ENCODE results near the gene SYT6.

SYT6 gene, protein sequence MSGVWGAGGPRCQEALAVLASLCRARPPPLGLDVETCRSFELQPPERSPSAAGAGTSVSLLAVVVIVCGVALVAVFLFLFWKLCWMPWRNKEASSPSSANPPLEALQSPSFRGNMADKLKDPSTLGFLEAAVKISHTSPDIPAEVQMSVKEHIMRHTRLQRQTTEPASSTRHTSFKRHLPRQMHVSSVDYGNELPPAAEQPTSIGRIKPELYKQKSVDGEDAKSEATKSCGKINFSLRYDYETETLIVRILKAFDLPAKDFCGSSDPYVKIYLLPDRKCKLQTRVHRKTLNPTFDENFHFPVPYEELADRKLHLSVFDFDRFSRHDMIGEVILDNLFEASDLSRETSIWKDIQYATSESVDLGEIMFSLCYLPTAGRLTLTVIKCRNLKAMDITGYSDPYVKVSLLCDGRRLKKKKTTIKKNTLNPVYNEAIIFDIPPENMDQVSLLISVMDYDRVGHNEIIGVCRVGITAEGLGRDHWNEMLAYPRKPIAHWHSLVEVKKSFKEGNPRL

DNA sequence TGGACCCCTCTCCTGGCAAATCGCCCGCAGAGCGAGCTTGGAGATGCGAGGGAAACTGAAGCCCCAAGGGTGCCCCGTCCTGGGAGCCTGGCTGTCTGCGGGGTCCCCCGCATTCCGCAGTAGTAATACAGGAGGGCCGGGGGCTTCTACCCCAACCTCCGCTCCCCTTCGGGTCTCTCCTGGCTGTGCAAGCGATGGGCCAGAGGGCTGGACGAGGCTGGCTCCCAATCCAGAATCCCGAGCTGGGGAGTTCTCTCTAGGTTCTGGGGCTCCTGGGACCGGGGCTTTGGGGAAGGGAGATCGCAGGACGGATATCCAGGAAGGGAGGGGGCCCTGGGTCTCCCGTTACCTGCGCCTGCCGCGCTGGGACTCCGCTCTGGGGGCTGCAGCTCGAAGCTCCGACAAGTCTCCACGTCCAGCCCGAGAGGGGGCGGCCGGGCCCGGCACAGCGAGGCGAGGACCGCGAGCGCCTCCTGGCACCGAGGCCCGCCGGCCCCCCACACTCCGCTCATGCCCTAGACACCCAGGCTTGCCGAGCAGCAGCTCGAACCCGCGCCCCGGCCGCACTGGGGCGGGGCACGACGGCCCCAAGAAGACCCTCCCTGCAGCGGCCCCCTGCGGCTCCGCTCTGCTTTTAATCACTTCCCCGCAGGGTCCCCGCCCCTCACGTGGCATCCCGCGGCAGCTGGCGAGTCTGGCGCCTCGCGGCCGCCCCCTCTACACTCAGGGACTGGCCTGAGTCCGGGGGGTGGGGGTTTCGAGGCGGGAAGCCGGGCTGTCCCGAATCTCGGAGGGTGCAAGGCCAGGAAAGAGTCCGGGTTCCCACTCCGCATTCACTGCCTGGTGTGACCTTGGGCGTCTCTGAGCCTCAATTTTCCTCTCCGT lies at the start of gene SYT6:
Gene SYT6, minus strand, starts transcription at position 609 of the 885 bp plus-strand sequence. Its CDS starts 97 bp downstream, at position 512.
- no peak for DNase-seq

DNA sequence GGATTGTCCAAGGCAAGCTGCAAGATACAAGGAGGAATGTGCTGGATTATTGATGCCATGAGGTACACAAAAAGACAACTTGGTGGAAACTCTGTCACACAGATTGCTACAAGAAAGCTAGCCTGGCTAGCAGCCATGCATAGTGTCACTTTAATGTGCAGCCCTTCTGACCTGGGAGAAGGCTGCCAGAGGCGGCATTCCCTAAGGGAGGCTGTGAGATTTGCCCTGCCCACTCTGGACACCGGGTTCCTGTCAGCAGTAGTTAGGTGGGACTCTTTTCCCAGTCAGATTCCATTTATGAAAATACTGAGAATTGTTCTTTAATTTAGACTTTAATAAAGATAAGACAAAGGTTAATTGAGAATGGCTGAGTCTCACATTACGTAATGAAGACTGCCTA lies 47.8 kb upstream of the SYT6 start:
- no peak for DNase-seq

DNA sequence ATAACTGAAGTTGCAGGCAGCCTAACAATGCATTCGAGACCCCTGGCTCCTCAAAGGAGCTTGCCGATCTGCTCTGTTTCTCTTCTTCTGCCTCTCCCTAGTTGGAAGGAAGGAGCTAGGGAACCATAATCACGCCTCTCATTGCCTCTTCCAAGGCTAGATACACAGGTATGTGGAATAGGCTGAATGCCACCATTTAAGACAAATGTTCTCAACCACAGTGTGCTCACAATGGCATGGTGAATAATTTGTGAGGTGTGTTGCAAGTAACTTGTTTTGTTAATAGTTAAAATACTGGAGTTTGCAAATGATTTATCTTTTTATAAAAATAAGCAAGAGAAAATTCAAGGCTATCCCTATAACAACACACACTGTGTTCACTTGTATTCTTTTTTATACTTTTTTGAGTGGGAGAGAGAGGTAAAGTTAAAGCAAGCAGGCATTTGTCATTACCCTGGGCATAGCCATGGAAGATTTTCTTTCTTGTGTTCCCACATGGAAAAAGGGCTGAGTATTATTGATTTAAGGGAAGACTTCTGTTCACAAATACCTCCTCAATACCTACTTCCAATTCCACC lies 45.4 kb upstream of the SYT6 start:
- DNase-seq = no peak

DNA sequence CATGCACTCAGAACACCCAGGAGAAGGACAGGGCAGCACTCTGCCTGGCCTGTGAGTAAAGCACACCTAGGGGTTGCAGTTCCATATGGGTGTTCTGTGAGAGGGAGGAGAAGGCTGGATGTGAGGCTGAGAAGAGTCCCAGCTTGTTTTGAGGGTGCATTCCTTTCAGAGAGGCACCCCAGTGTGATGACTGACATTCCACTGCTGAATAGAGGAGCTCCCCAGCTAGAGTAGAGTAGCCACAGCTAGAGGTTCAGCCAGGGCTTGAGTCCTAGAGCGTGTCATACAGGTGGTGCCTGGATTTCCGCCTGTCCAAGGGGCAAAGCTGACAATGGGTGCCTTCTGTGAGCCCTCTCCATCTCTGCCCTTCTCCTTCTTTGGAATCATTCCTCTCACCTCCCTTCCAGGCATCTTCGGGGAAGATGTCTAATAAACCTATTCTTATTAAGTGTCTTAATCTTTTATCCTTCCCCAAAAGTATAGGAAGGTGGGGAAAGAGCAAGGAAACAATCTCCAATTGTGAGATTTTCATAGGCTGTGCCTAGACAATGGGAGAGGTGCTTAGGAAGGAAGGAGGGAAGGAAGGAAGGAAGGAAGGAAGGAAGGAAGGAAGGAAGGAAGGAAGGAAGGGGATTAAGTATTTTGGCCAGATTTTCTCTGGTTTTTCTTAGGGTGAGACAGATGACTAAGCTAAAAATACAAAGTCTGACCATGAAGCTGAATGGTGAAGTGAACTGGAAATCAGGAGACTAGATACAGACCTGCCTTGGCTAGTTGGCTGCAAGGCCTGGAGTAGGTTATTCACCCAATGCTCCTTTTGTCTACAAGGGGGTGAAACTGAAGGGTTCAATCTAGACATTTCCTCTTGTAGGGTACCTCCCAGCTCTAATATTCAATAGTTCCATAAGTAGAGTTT lies 43.6 kb upstream of the SYT6 start:
- DNase-seq = no peak

DNA sequence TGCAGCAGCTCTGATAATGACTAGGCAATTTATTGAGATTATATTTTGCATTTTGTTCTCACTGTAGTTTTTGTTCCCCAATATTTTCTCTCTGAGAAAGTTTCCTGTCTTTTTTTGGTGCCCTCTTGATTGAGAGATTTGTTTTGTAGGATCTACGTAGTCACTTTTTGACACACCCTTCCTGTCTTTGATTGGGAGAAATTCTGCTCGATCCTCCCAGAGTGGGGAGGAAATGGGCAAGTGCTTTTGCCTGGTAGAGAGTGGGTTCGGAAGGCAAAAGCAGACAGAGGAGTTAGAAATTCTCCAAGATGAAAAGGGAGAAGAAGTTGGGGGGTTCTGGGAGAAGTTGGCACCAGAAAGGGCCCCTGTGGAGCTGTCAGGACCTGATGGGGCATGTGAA lies 42.1 kb upstream of the SYT6 start:
- no peak for DNase-seq

DNA sequence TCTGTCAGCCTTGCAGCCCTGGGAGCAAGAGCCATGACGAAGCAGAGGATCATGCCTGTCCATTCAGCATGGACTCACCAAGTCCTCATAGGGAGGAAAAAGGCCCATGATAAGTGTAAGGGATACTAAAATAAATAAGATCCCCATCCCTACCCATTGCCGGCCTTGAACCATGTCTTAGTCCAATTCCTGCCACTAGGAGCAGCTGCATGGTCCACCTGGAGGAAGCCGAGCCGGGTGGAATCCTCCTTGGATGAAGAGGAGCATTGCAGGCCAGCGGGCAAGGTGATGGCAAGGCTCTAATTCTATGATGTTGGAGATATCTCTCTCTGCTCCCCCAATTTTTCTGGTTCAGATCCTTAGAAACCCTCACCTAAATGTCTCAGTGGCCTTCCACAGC lies 38.7 kb upstream of the SYT6 start:
- no peak for DNase-seq

DNA sequence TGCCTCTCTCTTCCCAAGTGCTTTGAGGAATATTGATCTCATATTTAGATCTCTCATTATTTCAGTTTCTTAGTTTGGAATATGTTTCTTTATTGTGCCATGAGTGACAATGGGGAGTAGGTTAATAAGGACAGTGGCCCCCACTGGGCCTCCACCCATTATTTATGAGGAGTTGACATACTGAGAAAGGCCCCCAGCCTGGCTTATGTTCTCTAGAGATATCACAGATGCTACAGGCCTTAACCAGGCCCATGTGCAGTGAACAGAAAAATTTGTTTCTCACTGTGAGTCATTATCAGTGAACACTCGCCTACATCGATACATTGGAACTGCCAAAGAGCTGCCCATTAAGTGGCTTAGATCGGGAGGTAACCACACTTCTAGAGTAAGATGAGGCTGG lies 35.7 kb upstream of the SYT6 start:
- no peak for DNase-seq

DNA sequence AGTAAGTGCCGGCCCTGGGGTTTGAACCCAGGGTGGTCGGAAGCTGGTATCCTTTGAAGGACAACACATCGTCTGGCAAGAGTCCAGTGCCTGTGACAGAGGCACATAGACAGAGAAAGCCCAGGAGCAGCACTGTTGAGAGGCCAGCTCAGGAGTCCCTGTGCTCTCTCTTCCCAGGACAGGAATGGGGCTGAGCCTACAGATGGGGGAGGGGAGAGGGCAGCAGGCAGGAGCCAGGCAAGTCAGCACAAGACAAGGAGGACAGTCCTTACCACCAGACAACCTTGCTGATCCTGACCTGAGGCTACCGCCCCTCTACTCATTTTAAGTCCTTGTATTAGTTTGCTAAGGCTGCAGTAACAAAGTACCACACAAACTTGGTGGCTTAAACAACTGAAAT lies 27.7 kb upstream of the SYT6 start:
- no peak for DNase-seq

DNA sequence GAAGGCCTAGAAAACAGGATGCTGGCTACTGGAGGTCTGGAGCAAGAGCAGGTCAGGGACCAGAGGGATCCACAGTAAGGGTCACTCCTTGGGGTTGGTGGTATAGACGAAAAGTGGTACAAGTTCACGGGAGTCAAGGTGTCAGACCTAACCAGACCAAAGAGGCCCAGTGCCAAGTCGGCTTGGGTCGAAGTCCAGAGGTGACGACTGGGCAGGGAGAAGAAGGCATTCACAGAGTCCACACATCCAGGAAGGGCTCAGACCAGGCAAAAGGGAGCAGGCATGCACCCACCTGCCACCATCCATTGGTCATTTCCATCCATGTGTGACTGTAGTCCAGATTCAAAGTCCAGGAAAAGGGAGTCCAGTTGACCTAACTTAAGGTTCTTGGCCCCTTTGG lies 27.1 kb upstream of the SYT6 start:
- no peak for DNase-seq

DNA sequence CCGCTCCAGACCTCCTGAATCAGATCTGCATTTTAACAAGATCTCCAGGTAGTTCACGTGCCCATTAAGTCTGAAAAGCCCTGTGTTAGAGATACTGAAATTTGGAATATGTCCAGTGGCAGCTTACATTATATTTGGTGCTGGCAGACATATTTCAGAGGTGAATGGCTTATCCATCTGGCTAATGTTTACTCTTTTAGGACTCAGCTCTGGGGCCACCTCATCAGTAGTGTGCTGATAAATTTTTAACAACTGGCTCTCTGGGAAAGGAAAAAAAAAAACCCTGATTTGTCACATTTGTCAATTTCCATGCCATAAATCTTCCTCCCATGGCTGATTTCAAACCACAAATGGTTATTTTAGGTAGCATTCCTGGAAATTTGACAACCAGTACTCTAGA lies 25.3 kb upstream of the SYT6 start:
- no peak for DNase-seq

DNA sequence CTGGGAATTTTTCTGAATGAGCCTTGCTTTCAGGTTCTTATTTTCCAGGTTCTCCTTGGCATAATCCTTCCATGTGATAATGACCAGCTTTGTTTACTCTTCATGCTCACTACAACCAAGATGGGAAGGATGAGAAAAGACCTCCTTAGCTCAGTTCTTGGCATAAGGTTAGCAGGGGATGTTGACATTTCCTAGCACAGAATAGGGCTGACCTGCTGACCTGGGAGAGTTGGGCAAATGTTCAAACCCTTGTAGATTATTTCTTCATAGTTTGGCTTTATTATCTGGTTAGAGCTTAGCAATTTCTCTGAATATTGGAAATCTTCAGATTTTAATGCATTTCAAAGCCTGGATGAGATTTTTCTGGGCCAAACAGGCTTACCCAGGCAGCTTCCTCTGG lies 23.6 kb upstream of the SYT6 start:
- DNase-seq = no peak

DNA sequence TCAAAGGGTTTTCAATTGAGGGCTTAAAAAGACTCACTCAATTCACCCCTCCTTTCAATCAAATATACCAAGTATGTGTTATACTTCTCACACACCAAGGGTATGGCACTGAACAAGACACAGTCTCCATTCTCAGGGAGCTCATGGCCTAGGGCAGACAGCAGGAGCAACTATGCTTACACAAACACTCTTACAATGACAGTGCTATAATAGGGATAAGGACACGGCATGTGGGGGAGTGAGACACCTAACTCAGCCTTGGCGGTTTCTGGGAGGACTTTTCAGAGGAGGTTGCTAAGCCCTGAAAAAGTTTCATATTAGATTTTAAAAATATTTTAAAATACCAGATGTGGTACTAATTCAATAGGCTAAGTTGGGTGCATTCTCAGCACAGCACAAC lies 22.7 kb upstream of the SYT6 start:
- no peak for DNase-seq

DNA sequence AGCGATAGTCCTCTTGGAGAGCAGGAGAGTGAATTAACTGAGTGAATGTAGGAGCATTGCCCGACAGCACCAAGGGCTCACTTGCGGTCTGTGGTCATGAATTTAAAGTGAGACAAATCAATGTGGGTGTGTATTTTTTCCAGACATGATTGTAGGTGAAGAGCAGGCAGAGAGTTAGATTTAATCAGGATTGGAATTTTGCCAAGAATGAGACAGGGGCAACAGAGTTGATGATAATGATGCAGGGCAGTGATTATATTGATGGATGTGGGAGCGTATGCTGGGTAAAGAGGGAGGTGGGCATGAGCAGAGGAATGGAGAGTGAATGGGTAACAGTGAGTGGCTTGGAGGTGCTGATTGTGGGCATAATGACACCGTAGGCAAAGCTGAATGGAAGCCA lies 20.0 kb upstream of the SYT6 start:
- peak; percentile 58 for DNase-seq

DNA sequence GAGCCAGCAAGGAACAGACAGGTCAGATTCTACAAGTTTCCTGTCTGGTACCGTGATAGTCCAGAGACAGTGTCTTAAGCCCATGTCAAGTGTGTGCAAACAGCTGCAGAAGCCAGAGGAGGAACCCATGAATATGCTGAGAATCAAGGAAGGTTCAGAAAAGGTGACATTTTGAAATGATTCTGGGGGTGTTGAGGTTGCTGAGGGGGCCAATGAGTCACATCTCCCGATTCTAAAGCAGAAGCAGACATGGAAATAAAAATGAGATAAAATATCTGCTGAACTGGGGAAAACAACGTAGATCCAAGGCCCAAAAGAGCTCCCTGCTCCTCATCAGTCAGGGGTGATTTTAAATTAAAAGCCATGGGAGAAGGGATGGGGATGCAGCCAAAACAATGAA lies 15.8 kb upstream of the SYT6 start:
- DNase-seq = no peak

DNA sequence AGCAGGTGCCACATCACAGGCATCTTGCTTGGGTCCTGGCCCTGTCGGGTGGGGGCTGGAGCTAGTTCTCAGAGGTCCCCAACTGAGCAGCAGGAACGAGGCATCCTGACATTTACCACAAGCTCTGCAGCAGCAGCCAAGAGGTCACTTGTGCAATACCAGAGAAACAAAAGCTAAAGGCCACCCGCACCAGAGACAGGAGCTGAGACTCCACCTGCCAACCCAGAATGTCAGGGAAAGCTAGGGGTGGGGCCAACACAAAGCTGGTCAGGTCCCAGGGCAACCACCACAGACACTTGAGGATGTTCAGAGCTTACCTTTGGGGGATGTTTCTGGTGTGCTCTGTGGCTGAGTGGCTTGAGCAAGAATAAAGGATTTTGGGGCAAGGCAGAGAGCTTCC lies 13.6 kb upstream of the SYT6 start:
- DNase-seq = no peak

DNA sequence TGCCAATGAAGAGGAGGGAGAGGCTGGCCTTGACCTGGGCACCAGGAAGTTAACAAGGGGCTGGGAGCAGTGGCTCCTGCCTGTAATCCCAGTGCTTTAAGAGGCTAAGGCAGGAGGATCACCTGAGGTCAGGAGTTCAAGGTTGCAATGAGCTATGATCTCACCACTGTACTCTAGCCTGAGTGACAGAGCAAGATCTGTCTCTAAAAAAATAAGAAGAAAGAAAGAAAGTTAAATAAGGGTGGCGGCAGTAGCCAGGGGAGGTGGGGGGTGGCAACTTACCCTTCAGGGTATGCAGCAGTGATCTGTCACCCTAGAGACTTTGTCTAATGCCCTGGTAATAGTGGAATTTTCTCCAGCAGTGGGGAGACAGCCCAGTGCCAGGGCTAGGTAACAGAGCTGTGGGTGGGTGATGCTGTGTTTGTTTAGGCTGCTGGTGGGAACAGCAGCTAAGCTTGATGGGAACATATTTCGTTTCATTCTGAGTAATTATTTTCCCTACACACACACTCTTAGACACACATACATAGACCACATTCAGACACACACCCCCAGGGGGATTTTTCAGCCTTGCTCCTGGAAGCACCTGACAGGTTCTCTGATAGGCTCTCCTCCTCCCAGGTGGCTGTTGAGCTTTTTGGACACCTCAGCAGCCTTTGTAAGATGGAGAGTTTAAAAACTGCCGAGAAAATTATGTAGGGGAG lies 11.3 kb upstream of the SYT6 start:
- DNase-seq = no peak

DNA sequence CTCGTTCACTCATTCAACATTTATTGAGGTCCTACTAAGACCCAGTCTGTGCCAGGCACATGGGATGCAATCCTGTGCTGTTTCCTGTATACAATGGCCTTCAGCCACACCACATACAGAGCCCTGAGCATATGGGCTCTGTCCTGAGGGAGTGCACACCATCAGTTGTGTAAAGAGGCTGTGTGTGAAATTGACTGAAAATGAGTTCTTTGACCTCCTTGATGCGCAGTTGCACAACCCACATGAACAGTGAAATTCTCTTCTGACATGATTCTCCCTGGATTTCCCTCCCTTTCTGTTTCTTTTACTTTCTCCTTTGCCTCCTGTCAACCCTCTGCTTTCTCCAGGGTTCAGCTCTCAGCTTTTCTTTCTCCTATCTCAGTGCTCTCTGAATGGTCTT lies 6.3 kb upstream of the SYT6 start:
- no peak for DNase-seq

DNA sequence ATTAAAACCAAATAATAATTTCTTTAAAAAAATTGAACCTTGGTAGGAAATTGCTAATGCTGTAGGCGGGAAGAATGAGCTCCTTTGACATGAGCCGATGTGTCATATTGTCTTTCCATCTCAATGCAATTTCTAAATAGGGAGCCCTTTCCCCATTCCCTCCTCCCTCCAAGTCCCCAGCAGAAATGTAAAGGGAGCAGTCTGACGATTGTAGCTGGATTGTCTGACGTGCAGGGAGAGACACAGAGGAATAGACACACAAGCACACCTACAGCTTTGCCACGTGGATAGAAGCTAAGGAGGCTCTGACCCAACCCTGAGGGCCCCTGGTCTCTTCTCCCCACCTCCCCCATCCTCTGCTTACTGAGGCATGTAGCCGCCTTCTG lies 3.6 kb upstream of the SYT6 start:
- no peak for DNase-seq

DNA sequence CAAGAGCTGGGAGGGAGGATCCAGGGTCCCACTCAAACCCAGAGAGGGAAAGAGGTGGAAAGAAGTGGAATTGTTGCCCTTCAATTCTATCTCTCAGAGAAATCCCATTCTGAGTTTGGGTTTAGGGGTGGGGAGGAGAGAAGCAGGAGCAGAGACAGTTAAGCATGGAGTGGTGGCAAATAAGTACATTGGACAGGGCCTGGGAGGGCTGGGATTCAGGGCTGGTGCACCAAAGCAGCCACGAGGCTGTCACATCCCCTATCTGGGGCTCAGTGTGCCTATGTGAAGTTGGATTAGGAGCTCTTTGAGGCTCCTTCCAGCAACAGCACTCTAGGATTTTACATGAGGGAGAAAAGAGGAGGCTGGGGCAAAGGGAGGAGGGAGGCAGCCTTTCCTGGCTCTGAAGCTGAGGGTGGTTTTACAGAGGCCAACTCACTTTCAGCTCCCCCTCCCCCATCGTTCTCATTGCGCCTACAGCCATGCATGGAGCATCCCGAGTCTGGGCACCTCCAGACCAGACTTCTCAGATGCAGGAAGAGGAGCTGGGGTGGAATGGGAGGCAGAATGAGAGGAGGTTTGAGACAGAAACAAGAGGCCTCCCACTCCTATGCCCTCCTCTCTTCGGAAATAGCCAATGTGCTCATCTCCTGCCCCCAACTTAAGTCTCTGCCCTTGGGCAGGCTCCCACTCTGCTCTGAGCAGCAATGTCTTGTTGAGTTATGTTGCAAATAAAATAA lies 3.0 kb upstream of the SYT6 start:
- DNase-seq = no peak

DNA sequence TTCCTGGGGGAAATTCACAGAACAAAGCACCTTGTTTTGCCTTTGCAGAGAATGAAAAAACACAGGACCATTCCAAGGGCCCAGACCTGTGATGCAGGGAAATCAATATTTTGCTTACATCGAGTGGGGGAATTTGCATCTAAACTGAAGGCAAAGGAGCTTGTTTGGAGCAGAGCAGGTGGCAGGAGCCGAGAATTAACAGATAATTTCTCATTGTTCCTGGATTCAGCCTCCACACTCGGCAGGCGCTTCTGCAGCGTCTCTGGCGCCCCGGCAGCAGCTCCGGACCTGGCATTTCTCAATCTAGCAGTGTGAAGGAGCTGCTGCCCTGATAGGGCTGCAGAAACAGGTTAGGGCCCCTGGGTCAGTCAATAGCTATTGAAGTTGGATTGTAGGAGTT lies 2.0 kb upstream of the SYT6 start:
- DNase-seq = no peak

DNA sequence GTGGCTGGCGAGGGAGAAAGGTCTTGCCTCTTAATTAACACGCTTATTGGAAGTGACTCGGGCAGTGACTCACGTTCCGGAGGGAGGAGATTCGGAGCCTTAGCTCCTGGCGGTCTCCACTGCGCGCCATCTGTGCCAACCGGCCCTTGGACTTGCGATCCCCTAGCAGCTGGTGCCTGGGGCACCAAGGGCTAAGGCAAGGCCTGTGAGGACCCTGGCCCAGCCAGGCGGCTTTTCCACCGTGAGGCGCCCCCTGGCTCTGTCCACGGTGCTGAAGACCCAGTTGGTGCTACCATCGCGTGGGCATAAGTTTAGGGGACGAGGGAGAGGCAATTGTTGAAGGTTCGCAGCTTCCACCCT lies 1.3 kb upstream of the SYT6 start:
- DNase-seq = no peak

Measured in NCI-H2227 treated with DMSO at 0.1 percent for 48 hours (cell line).